HEK293 (cell line): ENCODE data around the gene ARL2BP.

ENCODE experiments used
- FEZF1 ChIP-seq: fragments of 450-650 bp; formaldehyde crosslinking; IDR thresholded peaks from 2 replicates; pipeline ENCODE4 v1.5.1; 2016; ENCODE audit warnings: missing biosample characterization, missing genetic modification characterization
- MYNN ChIP-seq: fragments of 450-650 bp; formaldehyde crosslinking; IDR thresholded peaks from 2 replicates; pipeline ENCODE4 v1.5.1; 2016; ENCODE audit warnings: missing biosample characterization, missing genetic modification characterization, borderline replicate concordance
- TCF7L2 ChIP-seq: IDR thresholded peaks from 2 replicates; pipeline ENCODE4 v1.6.1; 2011; ENCODE audit warnings: low read depth, mild to moderate bottlenecking, inconsistent platforms, low read length, moderate library complexity, borderline replicate concordance
- ZBTB8A ChIP-seq: fragments of 450-650 bp; formaldehyde crosslinking; IDR thresholded peaks from 2 replicates; pipeline ENCODE4 v1.5.1; 2016; ENCODE audit warnings: missing biosample characterization, missing genetic modification characterization
- ZNF121 ChIP-seq: fragments of 450-650 bp; formaldehyde crosslinking; IDR thresholded peaks from 2 replicates; pipeline ENCODE4 v1.5.1; 2016; ENCODE audit warnings: missing biosample characterization, missing genetic modification characterization
- ZNF24 ChIP-seq: fragments of 450-650 bp; formaldehyde crosslinking; IDR thresholded peaks from 2 replicates; pipeline ENCODE4 v1.5.1; 2016; ENCODE audit warnings: missing biosample characterization, missing genetic modification characterization
- ZNF274 ChIP-seq, 2 experiments: fragments of 200-500 bp in 1 of 2; fragments of 450-650 bp in 1 of 2; sonication (Bioruptor generic) in 1 of 2; formaldehyde crosslinking in 1 of 2; IDR thresholded peaks; 2 replicates each; pipeline versions ENCODE4 v1.5.1 to v1.6.1; 2014 to 2016; ENCODE audit warnings: borderline replicate concordance in 1 of 2, inconsistent platforms in 1 of 2, low read length in 1 of 2, missing biosample characterization in 1 of 2, missing genetic modification characterization in 1 of 2
- ZNF354C ChIP-seq: fragments of 450-650 bp; formaldehyde crosslinking; IDR thresholded peaks from 2 replicates; pipeline ENCODE4 v1.5.1; 2016; ENCODE audit warnings: missing biosample characterization, missing genetic modification characterization, low read depth, borderline replicate concordance
- ZNF514 ChIP-seq: fragments of 450-650 bp; formaldehyde crosslinking; IDR thresholded peaks from 2 replicates; pipeline ENCODE4 v1.5.1; 2016; ENCODE audit warnings: missing biosample characterization, missing genetic modification characterization
- TF ChIP-seq, protein P1 (sequence below): fragments of 450-650 bp; formaldehyde crosslinking; IDR thresholded peaks from 2 replicates; pipeline ENCODE4 v1.5.1; 2016; ENCODE audit warnings: missing biosample characterization, missing genetic modification characterization

- TF ChIP-seq TCF7L2 = no peak
- no peak for TF ChIP-seq ZNF121 (tag by site-specific recombination)
- no peak for TF ChIP-seq ZNF514
- no peak for TF ChIP-seq ZNF354C (tag by site-specific recombination)
- TF ChIP-seq, protein P1, sequence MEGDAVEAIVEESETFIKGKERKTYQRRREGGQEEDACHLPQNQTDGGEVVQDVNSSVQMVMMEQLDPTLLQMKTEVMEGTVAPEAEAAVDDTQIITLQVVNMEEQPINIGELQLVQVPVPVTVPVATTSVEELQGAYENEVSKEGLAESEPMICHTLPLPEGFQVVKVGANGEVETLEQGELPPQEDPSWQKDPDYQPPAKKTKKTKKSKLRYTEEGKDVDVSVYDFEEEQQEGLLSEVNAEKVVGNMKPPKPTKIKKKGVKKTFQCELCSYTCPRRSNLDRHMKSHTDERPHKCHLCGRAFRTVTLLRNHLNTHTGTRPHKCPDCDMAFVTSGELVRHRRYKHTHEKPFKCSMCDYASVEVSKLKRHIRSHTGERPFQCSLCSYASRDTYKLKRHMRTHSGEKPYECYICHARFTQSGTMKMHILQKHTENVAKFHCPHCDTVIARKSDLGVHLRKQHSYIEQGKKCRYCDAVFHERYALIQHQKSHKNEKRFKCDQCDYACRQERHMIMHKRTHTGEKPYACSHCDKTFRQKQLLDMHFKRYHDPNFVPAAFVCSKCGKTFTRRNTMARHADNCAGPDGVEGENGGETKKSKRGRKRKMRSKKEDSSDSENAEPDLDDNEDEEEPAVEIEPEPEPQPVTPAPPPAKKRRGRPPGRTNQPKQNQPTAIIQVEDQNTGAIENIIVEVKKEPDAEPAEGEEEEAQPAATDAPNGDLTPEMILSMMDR (tag by site-specific recombination) = no peak
- no peak for TF ChIP-seq MYNN (tag by site-specific recombination)
- no peak for TF ChIP-seq ZNF274 (IDR thresholded peaks at IDR 0.05; ENCODE audit: low read length)
- no peak for TF ChIP-seq ZNF274 (tag by site-specific recombination; IDR thresholded peaks at IDR 0.05; ENCODE audit: borderline replicate concordance)
- TF ChIP-seq FEZF1 (tag by site-specific recombination) = no peak
- no peak for TF ChIP-seq ZNF24 (tag by site-specific recombination)
- no peak for TF ChIP-seq ZBTB8A (tag by site-specific recombination)
Observed at GRCh38 chr16:57196286-57196685, 48.8 kb upstream of the ARL2BP start.
